Mucosa of rectum (tissue), 2 donors: Measurements from ENCODE around the gene PAX8.
"Not testable (repeated sequence)": the region's sequence is repeated elsewhere in the genome, so short reads cannot be mapped to it uniquely, and the experiment has no call there.

Experiments used
- H3K27ac ChIP-seq, 2 donors: one replicate each; pipeline ENCODE4 v1.7.0; 2013; ENCODE audit warnings: inconsistent platforms in 2 of 2, low read depth in 2 of 2, low read length in 2 of 2
- H3K27me3 ChIP-seq, 2 donors: one replicate each; pipeline ENCODE4 v1.7.0; 2013; ENCODE audit warnings: low read length in 2 of 2; ENCODE audit not compliant: control insufficient read depth in 2 of 2, insufficient read depth in 2 of 2
- H3K36me3 ChIP-seq, 2 donors: one replicate each; pipeline ENCODE4 v1.7.0; 2013; ENCODE audit warnings: low read length in 2 of 2; ENCODE audit not compliant: control insufficient read depth in 2 of 2, insufficient read depth in 2 of 2
- H3K4me1 ChIP-seq, 2 donors: one replicate each; pipeline ENCODE4 v1.7.0; 2013; ENCODE audit warnings: low read length in 2 of 2, mild to moderate bottlenecking in 1 of 2; ENCODE audit not compliant: control insufficient read depth in 2 of 2, insufficient read depth in 2 of 2
- H3K4me3 ChIP-seq, 2 donors: one replicate each; pipeline ENCODE4 v1.7.0; 2013; ENCODE audit warnings: low read length in 2 of 2
- H3K9ac ChIP-seq, 2 donors: one replicate each; pipeline ENCODE4 v1.7.0; 2013; ENCODE audit warnings: low read length in 2 of 2, low read depth in 1 of 2, mild to moderate bottlenecking in 1 of 2
- H3K9me3 ChIP-seq, 2 donors: one replicate each; pipeline ENCODE4 v1.7.0; 2013; ENCODE audit warnings: low read length in 2 of 2; ENCODE audit not compliant: control insufficient read depth in 2 of 2
- donor health status: healthy.
- donor health status: Normal muscosa, but diverticular disease.

Gene PAX8

GRCh38 chr2:113297590-113297989, 18.9 kb upstream of the PAX8 start:
- H3K4me3 ChIP-seq, H3K9me3 ChIP-seq, H3K27ac ChIP-seq, H3K27me3 ChIP-seq, H3K9ac ChIP-seq, H3K36me3 ChIP-seq, H3K4me1 ChIP-seq: not testable (repeated sequence)

- H3K4me3 ChIP-seq: no peak overlapping the region
- no peak overlapping the region for H3K27ac ChIP-seq
- no peaks in the 10 kb centered on the region for H3K36me3 ChIP-seq
- H3K9ac ChIP-seq: no peak overlapping the region
- H3K27me3 ChIP-seq: peaks cover 0 to 4% of the 10 kb centered on the region in 2 donors
- peaks cover 0 to 11% of the 10 kb centered on the region in 2 donors for H3K4me1 ChIP-seq
- no peaks in the 10 kb centered on the region for H3K9me3 ChIP-seq
These were observed 12.5 kb upstream of the PAX8 start for GRCh38 chr2:113291191-113291590.

GRCh38 chr2:113288674-113289149, 10.0 kb upstream of the PAX8 start:
- peak overlapping the region; percentile 65 to 78 for H3K27ac ChIP-seq

DNA sequence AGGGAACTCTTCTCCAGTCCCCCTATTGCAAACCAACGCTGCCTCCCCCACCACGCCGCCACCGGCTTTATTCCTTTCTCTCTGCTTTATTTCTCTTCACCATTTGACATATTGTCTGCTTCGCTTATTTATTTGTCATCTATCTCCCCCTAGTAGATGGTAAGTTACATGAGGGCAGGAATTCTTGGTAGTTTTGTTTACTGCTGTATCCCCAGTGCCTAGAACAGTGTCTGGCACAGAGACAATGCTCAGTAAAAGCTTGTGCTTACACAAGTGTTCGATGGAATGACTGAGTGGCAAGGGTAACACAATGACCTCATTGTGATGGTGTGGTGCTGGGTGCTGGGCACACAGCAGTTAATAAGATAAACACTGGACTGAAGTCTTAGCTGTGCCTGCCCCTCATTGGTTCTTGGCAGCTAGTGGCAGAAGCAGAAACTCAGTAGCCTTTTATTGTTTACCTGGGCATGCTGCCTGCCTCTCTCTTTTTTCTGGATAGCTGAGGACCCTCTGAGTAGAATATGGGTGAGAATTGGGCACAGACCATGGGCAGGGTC, 9.5 kb upstream of the PAX8 start:
- H3K27me3 ChIP-seq: not testable (repeated sequence)

More at GRCh38 chr2:113288674-113289149, 10.0 kb upstream of the PAX8 start:
- not testable (repeated sequence) for H3K9me3 ChIP-seq, H3K9ac ChIP-seq, H3K36me3 ChIP-seq, H3K4me3 ChIP-seq, H3K27me3 ChIP-seq
- H3K4me1 ChIP-seq: peaks cover 6 to 17% of the 10 kb centered on the region in 2 donors

GRCh38 chr2:113285816-113286215, 7.1 kb upstream of the PAX8 start:
- H3K9ac ChIP-seq: no peak overlapping the region
- H3K27me3 ChIP-seq: no peaks in the 10 kb centered on the region
- peaks cover 16 to 28% of the 10 kb centered on the region in 2 donors for H3K4me1 ChIP-seq
- no peaks in the 10 kb centered on the region for H3K9me3 ChIP-seq
- H3K27ac ChIP-seq: no peak overlapping the region
- H3K36me3 ChIP-seq: no peaks in the 10 kb centered on the region
- H3K4me3 ChIP-seq: no peak overlapping the region

More for the DNA sequence above, 9.5 kb upstream of the PAX8 start:
- H3K9ac ChIP-seq, H3K9me3 ChIP-seq, H3K4me3 ChIP-seq, H3K36me3 ChIP-seq: not testable (repeated sequence)
- Histone ChIP-seq H3K27ac (peak overlapping the region; percentile 65 to 78), H3K4me1 (peaks cover 8 to 23% of the 10 kb centered on the region in 2 donors)

GRCh38 chr2:113284999-113285398, 6.3 kb upstream of the PAX8 start:
- H3K9ac ChIP-seq, H3K9me3 ChIP-seq, H3K27me3 ChIP-seq, H3K27ac ChIP-seq, H3K36me3 ChIP-seq, H3K4me3 ChIP-seq: not testable (repeated sequence)
- peaks cover 16 to 25% of the 10 kb centered on the region in 2 donors for H3K4me1 ChIP-seq

DNA sequence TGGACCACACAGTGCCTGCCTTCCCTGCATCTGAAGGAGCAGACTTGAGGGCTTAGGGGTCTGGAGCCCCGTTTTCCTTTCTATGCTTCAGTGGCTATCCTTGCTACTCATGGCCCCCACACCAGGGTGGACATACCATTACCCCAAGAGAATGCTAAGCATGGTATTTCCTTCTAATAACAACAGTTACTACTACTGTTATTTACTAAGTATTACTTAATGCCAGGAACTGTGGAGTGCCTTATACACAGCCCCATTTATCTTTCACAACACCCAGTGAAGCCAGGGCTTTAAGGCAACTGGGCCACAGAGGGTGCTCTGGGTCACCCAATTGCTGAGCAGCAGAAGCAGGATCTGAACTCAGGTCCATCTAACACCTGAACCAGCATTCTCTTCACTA, 5.8 kb upstream of the PAX8 start:
- no peaks in the 10 kb centered on the region for H3K36me3 ChIP-seq
- no peak overlapping the region for H3K4me3 ChIP-seq
- peaks cover 16 to 25% of the 10 kb centered on the region in 2 donors for H3K4me1 ChIP-seq
- H3K9me3 ChIP-seq: no peaks in the 10 kb centered on the region
- peak overlapping the region in 1 of 2 donors; percentile 27 for H3K9ac ChIP-seq
- H3K27me3 ChIP-seq: peaks cover 0 to 2% of the 10 kb centered on the region in 2 donors
- H3K27ac ChIP-seq: peak overlapping the region; percentile 60 to 82

GRCh38 chr2:113283704-113284284, 5.1 kb upstream of the PAX8 start:
- Histone ChIP-seq H3K27me3 (peaks cover 0 to 2% of the 10 kb centered on the region in 2 donors), H3K9me3 (no peaks in the 10 kb centered on the region), H3K4me1 (peaks cover 16 to 20% of the 10 kb centered on the region in 2 donors), H3K36me3 (no peaks in the 10 kb centered on the region), H3K4me3 (no peak overlapping the region), H3K9ac (peak overlapping the region in 1 of 2 donors; percentile 33), H3K27ac (peak overlapping the region; percentile 60 to 82)

GRCh38 chr2:113282747-113283533, 4.2 kb upstream of the PAX8 start:
- Histone ChIP-seq H3K36me3 (no peaks in the 10 kb centered on the region), H3K4me1 (peaks cover 16 to 20% of the 10 kb centered on the region in 2 donors), H3K4me3 (no peak overlapping the region), H3K27ac (peak overlapping the region; percentile 59 to 82), H3K9me3 (no peaks in the 10 kb centered on the region), H3K27me3 (peaks cover 0 to 2% of the 10 kb centered on the region in 2 donors), H3K9ac (peak overlapping the region; percentile 33 to 42)
